ENCODE results near the gene CEP164.

- no peak for TF ChIP-seq CTCF (IDR thresholded peaks at IDR 0.05)
- TF ChIP-seq POLR2AphosphoS5 (IDR thresholded peaks at IDR 0.05; ENCODE audit: low read depth, low read length), result no peak
- TF ChIP-seq RAD21 (IDR thresholded peaks at IDR 0.05; ENCODE audit: low read length), result no peak
- no peak for TF ChIP-seq EP300 (IDR thresholded peaks at IDR 0.05; ENCODE audit: borderline replicate concordance in 1 of 2, low read depth in 1 of 2, low read length in 1 of 2)
- TF ChIP-seq NRF1 (IDR thresholded peaks at IDR 0.05; ENCODE audit: low read depth, low read length), result no peak
- no peak for TF ChIP-seq EZH2phosphoT487 (IDR thresholded peaks at IDR 0.05; ENCODE audit: borderline replicate concordance, low read depth)
- TF ChIP-seq FOXM1 (IDR thresholded peaks at IDR 0.05; ENCODE audit: low read depth), result no peak
- TF ChIP-seq USF2 (IDR thresholded peaks at IDR 0.05; ENCODE audit: borderline replicate concordance, low read depth, low read length), result no peak
- no peak for TF ChIP-seq JUND (IDR thresholded peaks at IDR 0.05)
- no peak for TF ChIP-seq TCF12 (IDR thresholded peaks at IDR 0.05)
- no peak for TF ChIP-seq SMC3 (IDR thresholded peaks at IDR 0.05; ENCODE audit: low read depth, low read length)
- TF ChIP-seq RCOR1 (IDR thresholded peaks at IDR 0.05; ENCODE audit: low read length), result no peak
Measured at GRCh38 chr11:117417856-117418255, 90.2 kb downstream of the CEP164 start.
